HG03558 (cell line): Measurements from ENCODE around the gene FOXN3.

Experiments
- ATAC-seq: cut with Tn5 transposase; IDR thresholded peaks from one replicate; pipeline ENCODE4 v1.9.1; 2021; ENCODE audit warnings: moderate number of reproducible peaks; ENCODE audit not compliant: unreplicated experiment; ENCODE audit errors: extremely low read depth

FOXN3 gene

GRCh38 chr14:89242652-89243279 lies 174.3 kb downstream of the FOXN3 start:
- no peak for ATAC-seq

DNA sequence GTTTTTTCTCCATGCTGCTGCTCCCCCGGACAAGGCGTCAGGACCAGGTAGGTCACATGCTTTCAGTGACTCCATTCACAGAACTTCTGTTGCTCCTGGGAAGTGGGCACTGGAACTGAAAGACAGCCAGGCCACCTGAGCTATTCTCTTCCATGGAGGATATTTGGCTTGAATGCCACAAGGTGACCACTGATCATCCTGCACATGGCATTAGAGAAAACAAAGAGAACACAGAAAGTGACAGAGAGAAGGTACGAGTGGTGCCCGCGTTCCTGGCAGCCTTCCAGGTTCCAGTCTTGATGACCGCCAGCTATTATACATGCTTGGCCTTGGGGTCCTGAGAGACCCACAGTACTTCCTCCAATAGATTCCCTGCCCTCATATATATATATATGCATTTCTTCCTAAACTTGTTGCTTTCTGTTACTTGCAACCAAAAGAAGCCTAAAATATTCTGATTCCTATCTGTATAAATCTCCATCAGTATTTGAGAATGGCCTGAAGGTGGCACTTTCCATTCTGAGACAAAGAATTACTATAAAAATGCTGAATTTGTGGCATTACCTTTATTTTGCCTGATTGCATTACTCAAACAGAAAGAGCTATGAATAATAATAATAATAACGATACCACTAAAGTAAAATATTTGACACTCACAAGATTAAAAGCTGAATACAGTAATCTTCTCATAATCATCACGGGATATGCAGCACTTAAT lies 174.9 kb downstream of the FOXN3 start:
- no peak for ATAC-seq

DNA sequence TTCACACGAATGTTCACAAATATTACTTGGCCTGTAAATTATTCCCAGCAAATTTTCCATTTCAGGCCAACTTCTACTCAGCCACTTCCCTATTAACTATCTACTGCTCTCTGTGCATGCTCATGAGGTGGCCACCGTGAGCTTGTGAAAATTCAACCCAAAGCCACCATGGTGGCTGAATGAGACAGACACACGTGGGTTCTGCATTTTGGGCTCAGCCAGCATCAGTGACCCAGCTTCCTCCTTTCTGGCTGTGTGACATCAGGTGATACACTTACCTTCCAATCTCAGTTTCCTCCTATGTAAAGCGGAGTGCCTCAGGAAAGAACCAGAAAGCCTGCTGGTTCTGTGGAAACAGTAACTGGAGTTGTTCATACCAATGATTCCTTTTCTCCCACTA lies 175.8 kb downstream of the FOXN3 start:
- no peak for ATAC-seq

GRCh38 chr14:89240414-89240813 lies 176.6 kb downstream of the FOXN3 start:
- ATAC-seq: no peak

- no peak for ATAC-seq
Observed at GRCh38 chr14:89239023-89239422, 178.0 kb downstream of the FOXN3 start.

- ATAC-seq: no peak
Observed at GRCh38 chr14:89237921-89238529, 179.0 kb downstream of the FOXN3 start.

DNA sequence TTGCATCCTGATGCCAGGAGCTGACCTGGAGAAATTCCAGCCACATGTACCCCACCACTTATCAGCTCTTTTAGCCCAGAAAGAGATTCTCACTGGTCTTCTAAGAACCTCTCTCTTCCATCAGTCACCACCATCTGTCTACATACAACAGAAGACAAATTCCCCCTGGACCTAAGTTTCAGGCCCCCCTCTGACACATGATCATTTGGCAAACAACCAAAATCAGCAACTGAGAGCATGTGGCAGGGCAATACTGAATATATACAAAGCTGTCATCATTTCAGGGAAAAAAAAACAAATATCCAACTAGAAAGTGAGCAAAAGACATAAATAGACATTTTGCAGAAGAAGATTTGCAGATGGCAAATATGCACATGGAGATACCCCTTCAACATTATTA lies 180.2 kb downstream of the FOXN3 start:
- ATAC-seq: no peak

- ATAC-seq: no peak
Observed at GRCh38 chr14:89233184-89233583, 183.8 kb downstream of the FOXN3 start.

- no peak for ATAC-seq
Observed at GRCh38 chr14:89232265-89233070, 184.6 kb downstream of the FOXN3 start.

- ATAC-seq: no peak
Observed at GRCh38 chr14:89231426-89232113, 185.5 kb downstream of the FOXN3 start.

- ATAC-seq: no peak
Observed at GRCh38 chr14:89228921-89229639, 188.0 kb downstream of the FOXN3 start.

GRCh38 chr14:89227496-89227836 lies 189.6 kb downstream of the FOXN3 start:
- no peak for ATAC-seq

- no peak for ATAC-seq
Observed at GRCh38 chr14:89226801-89227495, 190.1 kb downstream of the FOXN3 start.

DNA sequence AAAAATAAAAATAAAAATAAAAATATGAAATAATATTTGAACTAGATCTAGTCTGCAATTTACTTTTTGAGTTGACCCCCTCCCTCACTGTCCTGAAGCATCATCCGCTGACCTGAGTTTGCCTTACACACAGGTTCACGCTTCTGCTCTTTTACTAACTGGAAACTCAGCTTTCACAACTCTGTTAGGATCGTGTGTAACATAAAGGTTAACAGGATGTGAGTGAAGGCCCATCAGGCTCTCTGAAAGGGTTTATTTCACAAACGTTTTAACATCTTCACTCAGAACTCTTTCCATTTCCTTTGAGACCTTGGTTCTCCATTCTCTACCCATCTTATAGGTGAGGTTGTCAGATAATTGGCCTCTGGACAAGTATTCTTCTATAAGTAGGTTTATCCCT lies 191.4 kb downstream of the FOXN3 start:
- ATAC-seq: no peak

- ATAC-seq: no peak
Observed at GRCh38 chr14:89221109-89221810, 195.8 kb downstream of the FOXN3 start.

DNA sequence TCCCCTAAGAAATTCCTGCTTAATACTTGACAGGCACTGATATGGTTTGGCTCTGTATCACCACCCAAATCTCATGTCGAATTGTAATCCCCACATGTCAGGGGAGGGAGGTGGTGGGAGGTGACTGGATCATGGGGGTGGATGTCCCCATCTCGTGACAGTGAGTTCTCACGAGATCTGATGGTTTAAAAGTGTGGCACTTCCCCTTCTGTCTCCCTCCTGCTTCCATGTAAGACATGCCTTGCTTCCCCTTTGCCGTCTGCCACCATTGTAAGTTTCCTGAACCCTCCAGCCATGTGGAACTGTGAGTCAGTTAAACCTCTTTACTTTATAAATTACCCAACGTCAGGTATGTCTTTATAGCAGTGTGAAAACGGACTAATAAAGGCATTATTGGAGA lies 198.0 kb downstream of the FOXN3 start:
- ATAC-seq: no peak

GRCh38 chr14:89217891-89218290 lies 199.1 kb downstream of the FOXN3 start:
- no peak for ATAC-seq

DNA sequence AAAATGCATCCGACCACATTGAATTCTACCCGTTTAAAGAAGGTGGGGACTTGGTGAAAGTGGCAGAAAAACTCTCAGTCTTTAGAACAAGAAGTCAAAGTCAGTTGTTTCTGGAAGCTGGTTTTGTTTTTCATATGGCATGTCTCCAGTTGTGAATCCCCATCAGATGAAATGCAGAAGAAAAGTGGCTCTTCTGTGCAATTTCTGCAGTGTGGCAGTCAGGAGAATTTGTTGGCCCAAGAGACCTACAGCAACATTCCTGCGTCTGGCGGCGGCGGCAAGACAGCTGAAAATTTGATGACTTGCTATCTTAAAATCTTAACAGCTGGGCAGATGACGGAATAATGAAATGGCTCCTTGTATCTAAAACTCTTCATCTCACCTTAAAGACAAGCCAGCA lies 201.5 kb downstream of the FOXN3 start:
- ATAC-seq: no peak

DNA sequence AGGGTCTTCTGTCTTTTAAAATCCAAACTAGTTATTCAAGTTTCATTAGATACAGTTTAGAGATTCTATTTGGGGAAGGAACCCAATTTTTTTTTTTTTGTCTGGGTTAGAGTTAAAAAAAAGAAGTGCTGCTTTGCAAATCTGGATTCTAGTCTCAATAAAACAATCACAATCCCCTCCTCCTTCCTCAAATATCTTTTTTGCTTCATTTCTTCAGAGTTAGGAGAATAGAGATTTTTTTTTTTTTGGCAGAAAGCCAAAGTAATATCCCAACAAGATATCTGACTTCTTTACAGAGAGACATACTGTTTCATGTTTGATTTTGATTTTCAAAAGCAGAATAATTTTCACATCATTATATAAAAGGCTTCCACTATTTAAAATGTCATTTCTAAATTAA lies 201.9 kb downstream of the FOXN3 start:
- ATAC-seq: no peak
